Gastrocnemius medialis (tissue), 4 donors: Measurements from ENCODE around the gene SP8.
A peak's percentile ranks its signal among the peaks of the same experiment; 100 is the strongest.

Source experiments
- CTCF ChIP-seq, 5 experiments: fragments of 450-650 bp in 3 of 5; fragments of 200-600 bp in 2 of 5; sonication (generic) in 2 of 5; IDR thresholded peaks in 4 of 5; conservative IDR thresholded peaks in 1 of 5; 1 replicate in 4 of 5; 2 replicates in 1 of 5; pipeline ENCODE4 v1.5.1; 2016 to 2019; ENCODE audit warnings: antibody characterized with exemption in 5 of 5, mild to moderate bottlenecking in 3 of 5, moderate library complexity in 3 of 5
- POLR2A ChIP-seq, 2 donors: fragments of 450-650 bp; IDR thresholded peaks; one replicate each; pipeline ENCODE4 v1.6.1; 2017; ENCODE audit warnings: antibody characterized with exemption in 2 of 2, mild to moderate bottlenecking in 2 of 2, moderate library complexity in 2 of 2

GRCh38 chr7:20778063-20778721 lies 8.5 kb downstream of the SP8 start:
- TF ChIP-seq CTCF (IDR thresholded peaks at IDR 0.05 in 4 of 5, conservative IDR thresholded peaks at IDR 0.05 in 1 of 5) (peak in 3 of 5 experiments; percentile 20 to 60 (median 35)), POLR2A (IDR thresholded peaks at IDR 0.05) (no peak)
